Fibroblast of skin of back (primary cell): ENCODE measurements around the gene HPD.
"Not testable (repeated sequence)": the region's sequence is repeated elsewhere in the genome, so short reads cannot be mapped to it uniquely, and the experiment has no call there.

Source experiments
- DNase-seq: peaks from one replicate; pipeline ENCODE4 v3.0.0-alpha.2; 2013

The HPD gene

GRCh38 chr12:121797937-121798786, 60.5 kb downstream of the HPD start:
- DNase-seq: no peak

GRCh38 chr12:121796855-121797751, 61.6 kb downstream of the HPD start:
- DNase-seq: peak; percentile 64

DNA sequence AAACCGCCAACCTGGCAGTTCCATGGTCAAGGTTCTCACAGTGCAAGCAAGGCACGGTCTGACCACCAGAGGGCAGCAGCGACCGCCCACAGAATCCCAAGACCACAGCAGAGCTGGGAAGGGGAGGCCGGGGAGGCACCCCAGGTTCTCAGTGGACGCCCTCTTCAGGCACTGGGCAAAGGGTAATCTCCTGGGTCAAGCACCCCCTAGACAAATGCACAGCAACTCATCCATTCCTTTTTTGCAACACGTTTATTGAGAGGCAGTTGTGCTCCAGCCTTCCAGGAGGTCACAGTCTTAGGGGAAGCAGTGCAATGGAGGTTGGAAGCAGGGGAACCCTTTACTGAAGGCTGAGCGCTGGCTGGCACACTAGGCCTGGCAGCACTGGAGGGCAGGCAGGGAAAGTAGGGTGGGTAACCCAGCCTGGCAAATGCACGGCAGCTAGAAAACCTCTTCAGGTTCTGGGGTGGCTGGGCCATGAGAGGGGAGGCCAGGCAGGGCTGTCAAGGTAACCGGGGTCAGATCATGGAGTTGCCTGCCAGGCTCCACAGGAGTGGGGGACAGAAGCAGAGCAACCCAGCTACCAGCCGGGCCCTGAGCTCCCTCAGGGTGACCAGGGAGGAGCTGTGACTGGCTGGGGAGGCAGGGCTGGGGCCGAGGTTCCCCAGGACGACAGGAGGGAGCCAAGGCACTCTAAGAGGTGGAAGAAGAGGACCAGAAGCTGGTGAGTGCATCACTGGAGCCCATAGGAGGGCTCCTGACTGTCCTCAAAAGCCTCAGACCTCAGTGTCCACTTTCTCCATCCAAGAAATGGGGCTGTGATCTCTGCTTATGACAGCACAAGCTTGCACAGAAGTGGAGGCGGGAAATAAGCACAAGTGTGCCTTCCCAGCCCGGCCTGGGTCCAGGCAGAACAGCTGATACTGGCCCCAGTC, 63.4 kb downstream of the HPD start:
- peak; percentile 75 for DNase-seq

DNA sequence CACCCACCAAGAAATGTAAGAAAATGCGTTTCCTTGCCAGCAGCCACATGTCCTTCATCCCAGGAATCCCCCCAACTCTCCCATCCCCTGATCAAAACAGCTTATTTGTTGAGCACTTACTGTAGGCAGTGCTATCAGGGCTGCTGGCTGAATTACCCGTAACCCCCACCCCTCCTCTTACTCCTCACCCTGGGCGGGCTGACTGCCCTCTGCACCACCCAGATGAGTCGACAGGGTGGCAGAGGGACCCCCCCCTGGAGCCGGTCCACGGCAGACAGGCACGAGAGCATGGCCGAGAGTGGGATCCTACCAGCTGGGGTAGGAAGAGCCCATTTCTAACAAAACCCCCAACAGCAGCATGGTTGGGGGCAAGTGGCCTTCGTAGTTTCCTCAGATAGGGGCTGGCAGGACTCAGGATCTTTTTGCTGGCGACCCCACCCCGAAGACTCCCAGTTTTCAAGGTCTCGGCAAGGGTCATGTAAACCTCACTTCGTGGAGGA, 64.1 kb downstream of the HPD start:
- no peak for DNase-seq

GRCh38 chr12:121793838-121794533, 64.7 kb downstream of the HPD start:
- peak; percentile 86 for DNase-seq

GRCh38 chr12:121793440-121793837, 65.2 kb downstream of the HPD start, which contains the start of gene RHOF:
TSS of gene RHOF (minus strand) at chr12:121793688. CDS start at chr12:121793633, 55 bp downstream.
- no peak for DNase-seq

GRCh38 chr12:121792607-121793439, 65.8 kb downstream of the HPD start:
- DNase-seq: no peak

GRCh38 chr12:121791671-121792551, 66.7 kb downstream of the HPD start:
- no peak for DNase-seq

GRCh38 chr12:121790785-121791184, 67.9 kb downstream of the HPD start:
- not testable (repeated sequence) for DNase-seq

DNA sequence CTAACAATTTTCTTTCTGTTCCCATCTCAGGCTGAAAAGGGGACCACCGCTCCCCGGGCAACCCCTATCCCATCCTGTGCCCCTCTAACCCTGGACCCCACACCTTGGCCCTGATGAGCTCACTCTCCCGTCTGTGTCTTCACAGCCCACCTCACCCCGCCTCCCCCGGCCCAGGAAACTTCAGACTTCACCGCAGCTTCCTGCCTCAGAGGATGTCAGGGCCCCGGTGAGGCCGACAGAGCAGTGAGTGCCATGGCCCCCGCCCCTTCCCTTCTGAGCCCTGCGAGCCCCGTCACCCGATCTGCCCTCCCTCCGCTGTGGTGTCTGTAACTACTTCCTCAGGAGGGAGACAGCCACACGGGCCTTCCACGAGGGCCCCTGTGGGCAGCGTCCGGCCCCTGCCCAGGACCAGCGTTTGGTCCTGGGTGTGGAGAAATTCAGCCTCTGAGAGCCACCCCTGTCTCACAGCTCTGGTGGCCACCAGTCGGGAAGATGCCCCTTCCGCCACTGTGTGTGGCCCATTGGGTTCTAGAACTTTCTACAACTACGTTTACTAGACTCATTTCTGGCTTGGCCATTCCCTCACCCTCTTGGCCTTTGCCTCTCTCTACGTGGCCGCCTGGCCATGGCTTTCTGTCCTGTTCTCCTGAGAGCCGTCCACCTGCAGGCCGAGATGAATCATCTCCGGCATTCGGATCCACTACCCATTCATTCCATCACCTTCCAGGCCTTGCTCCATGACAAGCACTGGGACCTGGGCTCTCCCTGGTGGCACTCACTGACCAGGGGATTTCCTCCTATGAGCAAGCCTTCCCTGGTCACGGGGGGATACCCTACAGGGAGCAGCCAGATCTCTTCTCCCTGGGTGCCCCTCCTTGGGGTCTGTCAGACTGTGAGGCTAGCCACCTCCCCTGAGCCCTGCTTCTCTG, 68.6 kb downstream of the HPD start:
- peak; percentile 48 for DNase-seq
